Astrocyte (in vitro differentiated cells and primary cell): ENCODE measurements around the gene UBE2E1.

Source experiments
- EZH2 ChIP-seq: IDR thresholded peaks from 2 replicates; pipeline ENCODE4 v1.6.1; 2012; ENCODE audit warnings: mild to moderate bottlenecking, low read length, inconsistent platforms; ENCODE audit not compliant: insufficient read depth
- TF ChIP-seq, protein P1 (sequence below): IDR thresholded peaks from 2 replicates; pipeline ENCODE4 v1.5.1; 2011; ENCODE audit warnings: low read depth, mild to moderate bottlenecking, inconsistent platforms, low read length, moderate library complexity; ENCODE audit not compliant: insufficient read depth

DNA sequence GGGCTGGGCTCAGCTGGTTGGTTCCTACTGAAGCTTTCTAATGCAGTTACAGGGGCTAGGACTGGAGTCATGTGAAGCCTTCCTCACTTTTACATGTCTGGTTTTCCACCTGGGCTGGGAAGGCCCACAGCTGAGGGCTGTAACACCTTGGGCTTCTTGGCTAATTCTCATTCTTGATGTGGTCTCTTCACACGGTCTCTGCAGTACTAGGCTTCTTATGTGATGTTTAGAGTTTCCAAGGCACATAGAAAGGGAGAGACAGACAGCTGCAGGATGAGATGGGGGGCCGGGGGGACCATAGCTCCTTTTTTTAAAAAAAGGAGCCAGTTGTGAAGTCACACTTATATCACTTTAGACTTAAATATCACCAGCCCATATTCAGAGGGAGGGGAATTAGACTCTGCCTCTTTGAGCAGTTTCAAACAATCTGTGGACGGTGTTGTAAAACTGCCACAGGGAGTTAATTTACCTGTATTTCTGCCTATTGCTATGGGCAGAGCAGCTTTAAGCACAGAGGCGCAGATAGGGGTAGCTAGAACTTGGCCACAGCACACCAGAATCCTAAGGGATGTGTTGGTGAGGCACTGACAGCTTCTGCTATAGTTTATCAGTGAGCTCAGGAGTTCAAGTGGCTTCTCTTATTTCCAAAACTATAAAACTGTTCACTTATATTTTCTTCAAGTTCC lies 64.4 kb downstream of the UBE2E1 start:
- TF ChIP-seq, protein P1, sequence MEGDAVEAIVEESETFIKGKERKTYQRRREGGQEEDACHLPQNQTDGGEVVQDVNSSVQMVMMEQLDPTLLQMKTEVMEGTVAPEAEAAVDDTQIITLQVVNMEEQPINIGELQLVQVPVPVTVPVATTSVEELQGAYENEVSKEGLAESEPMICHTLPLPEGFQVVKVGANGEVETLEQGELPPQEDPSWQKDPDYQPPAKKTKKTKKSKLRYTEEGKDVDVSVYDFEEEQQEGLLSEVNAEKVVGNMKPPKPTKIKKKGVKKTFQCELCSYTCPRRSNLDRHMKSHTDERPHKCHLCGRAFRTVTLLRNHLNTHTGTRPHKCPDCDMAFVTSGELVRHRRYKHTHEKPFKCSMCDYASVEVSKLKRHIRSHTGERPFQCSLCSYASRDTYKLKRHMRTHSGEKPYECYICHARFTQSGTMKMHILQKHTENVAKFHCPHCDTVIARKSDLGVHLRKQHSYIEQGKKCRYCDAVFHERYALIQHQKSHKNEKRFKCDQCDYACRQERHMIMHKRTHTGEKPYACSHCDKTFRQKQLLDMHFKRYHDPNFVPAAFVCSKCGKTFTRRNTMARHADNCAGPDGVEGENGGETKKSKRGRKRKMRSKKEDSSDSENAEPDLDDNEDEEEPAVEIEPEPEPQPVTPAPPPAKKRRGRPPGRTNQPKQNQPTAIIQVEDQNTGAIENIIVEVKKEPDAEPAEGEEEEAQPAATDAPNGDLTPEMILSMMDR, result no peak
- no peak for TF ChIP-seq EZH2
